HG03558 (cell line): ENCODE data around the gene ABITRAM.
"Not testable (repeated sequence)": the region's sequence is repeated elsewhere in the genome, so short reads cannot be mapped to it uniquely, and the experiment has no call there.

Experiments used
- ATAC-seq: cut with Tn5 transposase; IDR thresholded peaks from one replicate; pipeline ENCODE4 v1.9.1; 2021; ENCODE audit warnings: moderate number of reproducible peaks; ENCODE audit not compliant: unreplicated experiment; ENCODE audit errors: extremely low read depth

Gene ABITRAM

DNA sequence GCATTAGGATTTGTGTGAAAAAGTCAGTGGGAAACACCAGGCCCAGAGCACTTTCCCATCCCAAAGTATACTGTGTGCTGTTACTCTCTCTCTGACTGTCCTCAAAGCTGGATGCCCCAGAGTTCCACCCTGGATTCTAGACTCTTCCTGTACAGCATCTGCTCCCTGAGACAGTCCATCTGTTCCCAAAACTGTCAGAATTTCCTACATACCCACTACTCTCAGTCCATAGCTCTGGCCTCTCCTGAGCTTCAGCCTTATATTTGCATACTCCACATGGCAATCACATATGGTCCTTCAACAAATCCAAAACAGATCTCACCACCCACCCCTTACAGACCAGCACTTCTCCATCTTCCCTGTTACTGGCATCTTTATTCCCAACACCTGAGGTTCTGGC lies 9.7 kb upstream of the ABITRAM start:
- no peak for ATAC-seq

DNA sequence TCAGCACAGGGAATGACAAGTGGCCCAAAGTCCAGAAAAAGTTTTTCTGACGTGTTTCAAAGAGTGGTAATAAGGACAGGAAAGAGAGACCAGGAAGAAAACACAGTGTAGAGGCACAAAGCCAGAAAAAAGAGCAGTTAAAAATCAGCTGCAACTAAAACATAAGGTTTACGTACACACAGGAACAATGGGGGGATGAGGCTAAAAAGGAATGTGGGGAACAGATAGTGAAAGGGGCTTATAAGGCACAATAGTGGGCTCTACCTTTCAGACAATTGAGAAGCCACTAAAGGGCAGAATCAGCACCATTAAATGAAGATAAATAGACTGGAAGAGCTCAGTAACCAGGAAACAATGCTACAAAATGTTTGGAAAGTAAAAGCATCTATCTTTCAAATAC lies 5.8 kb upstream of the ABITRAM start:
- ATAC-seq: no peak

DNA sequence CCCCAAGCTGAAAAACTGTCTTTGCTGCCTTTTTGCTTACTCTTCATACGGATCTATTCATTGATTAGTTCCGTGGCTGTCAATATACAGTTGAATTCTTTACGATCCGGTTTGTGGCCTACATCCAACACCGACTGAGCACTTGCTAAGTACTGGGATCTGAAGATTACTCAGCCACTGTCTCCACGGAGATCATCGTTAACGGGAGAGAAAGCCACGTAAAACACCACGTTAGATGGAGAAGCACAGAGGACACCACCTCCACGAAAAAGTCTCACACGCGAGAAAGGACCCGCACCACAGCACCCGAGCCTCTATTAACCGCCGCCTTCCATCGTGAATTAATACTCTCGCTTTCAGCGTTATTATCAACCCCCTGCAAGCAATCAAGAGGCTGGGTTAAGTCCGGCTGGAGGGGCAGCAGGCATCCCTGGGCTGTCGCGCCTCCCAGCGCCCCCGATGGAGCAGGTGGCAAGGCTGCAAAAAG lies 926 bp upstream of the ABITRAM start:
- no peak for ATAC-seq

DNA sequence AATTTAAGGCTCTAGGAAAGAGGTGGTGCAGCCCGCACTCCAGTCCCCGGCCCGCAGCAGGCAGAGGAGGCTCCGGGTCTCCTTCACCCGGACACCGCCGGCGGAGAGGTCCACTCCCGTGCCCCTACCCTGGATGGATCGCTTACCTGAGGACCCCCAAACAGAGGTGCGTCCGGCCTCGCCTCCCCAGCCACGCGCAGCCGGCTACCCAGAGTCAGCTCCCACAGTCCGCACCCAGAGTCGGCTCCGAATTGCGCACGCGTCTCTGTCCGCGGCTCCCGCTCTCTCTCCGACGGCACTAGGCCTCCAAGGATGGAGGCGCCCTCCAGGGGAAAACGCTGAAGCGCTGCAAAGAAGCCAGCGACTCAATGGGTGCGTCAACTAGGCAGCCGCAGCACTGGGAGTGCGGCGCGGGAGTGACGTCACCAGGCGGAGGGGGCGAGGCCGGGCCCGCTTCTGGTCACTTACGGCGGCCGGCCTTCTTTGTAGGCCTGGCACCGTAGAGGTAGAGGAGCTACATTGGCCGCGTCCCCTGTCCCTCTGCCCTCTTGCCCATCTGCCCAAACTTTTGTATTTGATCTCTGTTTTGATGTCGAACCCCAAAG lies 380 bp upstream of the ABITRAM start, which contains the start of gene ELP1:
Gene ELP1 (minus strand): TSS at position 407 of the 605 bp plus-strand sequence. CDS start 2,978 bp downstream, outside the sequence.
- peak; percentile 74 for ATAC-seq

DNA sequence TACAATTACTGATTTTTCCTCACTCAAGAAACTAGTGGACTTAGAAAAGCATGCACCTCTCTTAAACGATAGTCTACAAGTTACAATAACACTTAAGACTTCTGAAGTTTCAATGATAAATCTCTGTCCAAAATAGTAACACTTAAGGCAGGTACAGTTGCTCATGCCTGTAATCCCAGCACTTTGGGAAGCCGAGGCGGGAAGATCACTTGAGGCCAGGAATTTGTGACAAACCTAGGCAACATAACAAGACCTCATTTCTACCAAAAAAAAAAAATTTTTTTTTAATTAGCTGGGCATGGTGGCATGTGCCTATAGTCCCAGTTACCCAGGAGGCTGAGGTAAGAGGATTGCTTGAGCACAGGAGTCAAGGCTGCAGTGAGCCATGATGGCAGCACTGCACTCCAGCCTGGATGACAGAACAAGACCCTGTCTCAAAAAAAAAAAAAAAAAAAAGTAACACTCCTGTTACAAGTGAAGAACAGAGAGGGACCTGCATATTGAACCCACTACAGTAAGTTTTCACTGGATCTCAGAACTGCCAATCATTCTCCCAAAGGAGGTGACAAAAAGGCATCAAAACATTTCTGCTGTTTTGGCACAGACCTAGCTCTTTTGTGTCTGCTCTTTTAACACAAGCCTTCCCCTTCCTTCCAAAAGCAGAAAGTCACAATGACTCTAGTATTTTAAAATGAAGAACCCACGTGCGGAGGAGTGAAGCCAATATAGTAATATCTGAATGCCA lies 3.5 kb downstream of the ABITRAM start:
- ATAC-seq: no peak

DNA sequence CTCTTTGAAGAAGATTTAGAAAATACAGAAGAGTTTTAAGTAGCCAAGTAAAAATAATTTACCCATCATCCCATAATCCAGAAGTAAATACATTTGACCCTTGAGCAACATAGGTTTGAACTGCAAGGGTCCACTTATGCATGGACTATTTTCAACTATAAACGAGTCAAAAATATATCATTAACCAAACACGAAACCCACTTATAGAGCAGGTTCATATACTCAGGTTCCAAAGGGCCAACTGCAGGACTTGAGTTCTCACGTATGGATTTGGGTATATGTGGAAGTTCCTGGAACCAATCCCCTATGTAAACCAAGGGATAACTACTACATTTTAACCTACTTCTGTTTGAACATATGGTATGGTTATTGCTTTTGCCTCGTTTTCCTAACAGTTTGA lies 5.8 kb downstream of the ABITRAM start:
- no peak for ATAC-seq

DNA sequence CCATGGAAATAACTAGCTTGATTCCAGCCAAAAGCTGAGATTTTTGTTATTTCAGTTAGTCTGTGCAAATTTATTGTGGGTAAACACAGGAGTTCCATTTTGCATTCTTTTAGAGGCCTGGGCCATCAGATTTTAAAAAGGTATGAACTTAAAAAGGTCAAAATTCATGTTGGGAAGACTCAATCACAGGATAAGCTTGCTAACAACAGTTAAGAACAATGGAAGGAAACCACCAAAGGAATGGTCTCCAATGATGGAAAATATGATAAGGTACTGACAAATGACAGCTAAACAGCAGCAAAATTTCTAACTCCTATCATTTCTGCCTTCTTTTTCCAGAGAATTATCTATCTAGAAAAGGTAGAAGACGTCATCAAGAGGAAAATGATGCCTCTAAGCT lies 16.0 kb downstream of the ABITRAM start:
- no peak for ATAC-seq

DNA sequence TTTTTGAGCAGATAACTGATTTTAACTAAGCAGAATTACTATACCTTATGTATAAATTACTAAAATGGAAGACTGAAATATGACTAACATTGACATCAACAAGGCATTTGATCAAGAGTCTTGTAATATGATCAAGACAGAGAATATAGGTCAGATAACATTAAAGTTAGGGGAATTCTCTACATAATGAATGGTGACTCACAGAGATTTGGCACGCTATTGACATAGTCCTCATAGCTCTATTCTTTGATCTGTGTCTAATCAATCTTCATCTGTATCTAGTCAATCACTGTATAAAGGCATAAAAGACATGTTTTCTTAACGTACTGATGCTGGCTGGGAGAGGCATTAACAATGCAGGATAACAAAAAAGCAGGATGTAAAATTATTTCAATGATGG lies 17.4 kb downstream of the ABITRAM start:
- ATAC-seq: no peak

DNA sequence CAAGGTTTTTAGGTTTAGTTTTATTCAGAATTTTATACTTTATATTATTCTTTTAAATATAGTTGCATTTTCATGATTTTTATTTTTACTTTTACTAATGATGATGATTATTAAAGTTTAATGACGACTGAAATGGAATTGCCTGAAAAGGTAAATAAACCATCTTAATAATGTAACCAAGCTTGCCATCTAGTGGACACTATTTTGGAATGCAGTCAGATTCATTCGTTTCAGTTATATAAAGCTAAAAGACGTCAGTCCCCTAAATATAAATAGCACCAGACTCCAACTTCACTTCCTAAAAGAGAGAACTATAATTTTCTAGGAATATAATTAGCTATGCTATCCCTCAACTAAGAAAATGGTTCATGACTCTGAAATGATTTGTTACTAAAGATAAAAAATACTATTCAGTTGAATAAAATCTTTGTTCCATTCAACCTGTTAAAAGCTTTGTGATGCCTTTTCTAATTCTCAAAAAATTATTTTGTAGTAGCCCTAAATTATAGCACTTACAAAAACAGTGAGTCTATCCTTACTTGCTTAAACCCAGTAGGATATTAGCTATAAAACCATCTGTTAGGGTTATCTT lies 19.9 kb downstream of the ABITRAM start:
- ATAC-seq: no peak

DNA sequence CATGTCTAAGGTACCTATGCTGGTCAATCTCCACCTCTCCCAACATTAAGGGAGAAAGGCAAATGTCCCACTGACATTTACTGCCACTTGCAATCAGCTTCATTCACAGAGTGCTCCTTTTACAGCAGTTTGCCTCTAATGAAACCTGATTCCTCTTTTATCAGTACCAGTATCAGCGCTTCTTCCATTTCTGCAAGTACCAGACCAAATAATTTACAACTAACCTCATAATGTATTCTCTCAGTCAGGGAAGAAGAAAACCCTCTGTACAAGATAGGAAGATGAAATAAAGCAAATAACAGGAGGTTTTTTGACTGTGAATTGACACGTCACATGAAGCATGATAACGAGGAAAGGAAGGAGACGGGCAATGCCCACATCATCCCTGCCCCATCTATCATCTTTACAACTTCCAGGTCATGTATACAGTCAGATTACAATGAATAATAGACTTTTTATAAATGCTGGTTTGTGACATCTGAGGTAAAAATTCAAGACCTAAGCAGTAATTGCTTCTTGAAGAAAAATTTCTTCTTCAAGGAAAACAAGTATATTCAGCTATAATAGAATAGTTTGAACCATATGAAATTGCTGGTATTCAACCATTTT lies 21.9 kb downstream of the ABITRAM start:
- no peak for ATAC-seq

DNA sequence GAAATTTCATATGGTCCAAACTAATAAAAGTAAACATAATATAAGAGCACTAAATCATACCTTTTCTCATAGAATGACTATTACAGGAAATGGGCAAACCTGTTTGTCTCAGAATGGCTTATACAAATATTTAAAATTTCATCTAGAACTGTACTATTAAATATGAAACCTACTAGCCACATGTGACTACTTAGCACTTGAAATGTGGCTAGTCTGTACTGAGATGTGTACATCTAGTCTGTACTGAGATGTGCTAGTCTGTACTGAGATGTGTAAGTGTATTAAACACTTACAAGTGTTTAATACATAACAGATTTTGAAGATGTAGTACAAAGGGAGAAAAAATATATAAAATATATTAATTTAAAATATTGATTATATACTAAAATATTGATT lies 22.4 kb downstream of the ABITRAM start:
- ATAC-seq: no peak

DNA sequence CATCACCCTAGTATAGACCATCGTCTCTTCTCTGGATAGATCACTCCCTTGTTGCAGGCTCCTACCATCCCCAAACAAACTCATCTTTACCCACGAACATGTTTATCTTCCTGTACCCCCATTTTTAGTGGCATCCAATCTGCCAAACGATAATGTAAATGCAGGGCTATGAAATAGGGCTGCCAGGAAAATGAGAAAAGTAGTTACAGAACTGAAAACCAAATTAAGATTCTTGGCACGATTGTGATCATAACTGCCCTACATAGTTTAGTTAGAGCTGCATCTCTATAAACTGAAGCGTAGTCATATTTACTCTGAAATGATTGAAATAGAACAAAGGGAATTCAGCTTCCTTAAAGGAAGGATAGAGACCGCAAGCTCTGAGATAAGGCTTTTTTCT lies 26.1 kb downstream of the ABITRAM start:
- ATAC-seq: no peak

DNA sequence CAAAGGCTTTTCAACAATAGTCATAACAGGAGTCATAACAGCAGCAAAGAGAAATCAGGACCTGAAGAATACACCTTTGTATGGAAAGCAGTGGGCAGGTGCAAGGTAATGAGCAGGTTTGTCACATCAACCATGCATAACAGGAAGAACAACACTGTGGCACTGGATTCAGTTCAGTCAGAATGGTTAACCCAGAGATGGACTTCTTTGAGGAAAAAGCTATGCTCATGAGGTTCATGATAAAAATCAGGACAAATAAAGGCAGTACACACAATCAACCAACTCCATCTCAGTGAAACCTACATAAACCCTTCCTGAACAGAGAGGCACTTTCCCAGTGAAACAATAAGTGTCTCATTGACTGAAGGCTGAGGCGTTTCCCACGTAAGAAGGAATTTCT lies 27.0 kb downstream of the ABITRAM start:
- no peak for ATAC-seq

DNA sequence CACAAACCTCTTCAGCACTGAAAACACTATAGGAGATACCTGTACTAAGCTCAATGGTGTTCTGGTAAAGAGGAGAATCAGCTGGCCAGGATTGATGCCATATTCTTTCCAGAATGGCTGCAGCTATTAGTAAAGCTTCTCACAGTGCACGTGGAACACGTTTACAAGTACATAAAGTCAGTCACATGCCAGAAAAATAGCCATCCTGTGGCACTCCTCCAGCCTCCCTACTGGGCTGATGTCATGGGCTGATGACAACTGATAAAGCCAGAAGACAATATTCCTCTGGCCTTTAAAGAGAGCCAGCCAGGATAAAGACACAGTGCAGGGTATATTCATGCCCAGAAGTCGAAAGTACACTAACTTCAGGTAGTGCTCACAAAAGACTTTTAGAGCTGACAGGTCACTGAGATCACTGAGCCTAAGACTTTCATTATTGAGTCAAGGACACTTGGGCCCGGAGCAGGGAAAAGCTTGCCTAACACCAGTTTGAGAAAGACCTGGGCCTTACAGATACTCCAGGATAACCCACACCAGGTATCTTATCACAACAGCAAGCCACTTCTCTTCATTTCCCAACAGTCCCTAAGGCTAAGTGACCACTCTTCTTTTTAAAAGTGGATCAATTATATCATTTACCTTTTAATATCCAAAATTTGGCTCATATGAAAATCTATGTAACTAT lies 29.4 kb downstream of the ABITRAM start:
- no peak for ATAC-seq

DNA sequence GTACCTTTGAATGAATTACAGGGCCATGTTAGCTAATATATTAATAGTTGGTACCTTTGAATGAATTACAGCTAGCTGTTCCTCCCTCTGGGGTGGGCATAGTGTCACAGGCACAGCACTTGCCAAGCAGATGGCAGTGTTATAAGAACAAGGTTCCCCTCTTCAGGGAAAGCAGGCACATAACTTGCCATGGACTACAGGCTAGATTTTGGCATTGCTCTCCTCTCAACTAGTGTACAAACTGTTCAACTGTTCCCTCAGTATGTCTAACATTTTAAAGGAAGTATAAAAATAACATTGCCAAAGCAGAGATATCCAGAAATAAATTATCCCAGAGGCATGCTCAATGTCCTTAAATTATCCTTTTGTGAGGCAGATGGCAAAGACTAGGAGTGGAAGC lies 33.7 kb downstream of the ABITRAM start:
- ATAC-seq: no peak

DNA sequence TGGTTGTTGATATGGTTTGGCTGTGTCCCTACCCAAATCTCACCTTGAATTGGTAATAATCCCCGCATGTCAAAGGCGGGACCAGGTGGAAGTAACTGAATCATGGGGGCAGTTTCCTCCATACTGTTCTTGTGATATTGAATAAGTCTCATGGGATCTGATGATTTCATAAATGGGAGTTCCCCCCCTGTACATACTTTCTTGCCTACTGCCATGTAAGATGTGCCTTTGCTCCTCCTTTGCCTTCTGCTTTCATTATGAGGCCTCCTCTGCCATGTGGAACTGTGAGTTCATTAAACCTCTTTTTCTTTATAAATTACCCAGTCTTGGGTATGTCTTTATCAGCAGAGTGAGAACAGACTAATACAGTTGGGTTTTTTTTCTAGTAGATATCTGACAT lies 37.2 kb downstream of the ABITRAM start:
- ATAC-seq: not testable (repeated sequence)

DNA sequence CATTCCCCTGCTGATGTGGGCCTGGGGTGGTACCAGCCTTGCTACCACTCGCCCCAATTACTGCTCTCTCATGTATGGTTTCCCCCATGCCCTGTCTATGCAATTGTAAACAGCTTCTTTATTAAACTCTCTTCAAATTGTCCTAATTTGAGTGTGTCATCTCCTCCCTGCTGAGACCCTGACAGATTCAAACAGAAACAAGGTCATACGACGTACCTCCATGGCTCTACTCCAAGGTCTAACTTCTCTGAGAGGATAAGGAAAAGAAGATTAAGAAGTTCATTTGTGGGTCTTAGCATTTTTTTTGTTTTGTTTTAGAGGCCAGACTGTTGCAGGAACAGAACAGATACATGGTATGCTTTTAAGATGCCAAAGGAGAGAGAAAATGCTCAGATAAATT lies 38.0 kb downstream of the ABITRAM start:
- ATAC-seq: no peak

DNA sequence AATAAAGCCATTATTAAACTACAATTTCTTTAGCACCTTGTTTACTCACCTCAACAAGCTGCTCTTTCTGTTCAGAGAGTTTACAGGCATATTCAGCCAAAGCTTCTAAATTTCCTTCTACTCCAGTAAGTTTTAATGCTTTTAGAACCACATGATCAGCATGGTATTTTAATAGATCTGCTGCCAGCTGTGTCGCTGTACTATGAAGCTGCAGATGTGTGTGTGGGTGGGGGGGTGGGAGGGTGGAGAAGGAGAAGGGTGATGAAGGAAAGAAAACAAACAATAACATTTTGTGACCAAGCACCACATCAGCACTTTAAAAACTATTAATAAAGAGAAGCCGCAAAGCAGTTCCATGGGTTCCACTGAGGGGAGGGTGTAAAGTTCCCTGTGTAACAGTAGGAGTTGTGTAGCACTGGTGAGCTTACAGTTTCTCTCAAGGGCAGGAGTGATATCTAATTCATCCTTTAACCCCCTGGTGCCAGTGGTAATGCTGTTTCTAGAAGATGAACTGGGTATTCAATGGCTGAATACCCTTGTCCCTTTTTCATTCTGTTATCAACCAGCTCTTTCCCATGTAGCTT lies 38.5 kb downstream of the ABITRAM start:
- ATAC-seq: no peak

DNA sequence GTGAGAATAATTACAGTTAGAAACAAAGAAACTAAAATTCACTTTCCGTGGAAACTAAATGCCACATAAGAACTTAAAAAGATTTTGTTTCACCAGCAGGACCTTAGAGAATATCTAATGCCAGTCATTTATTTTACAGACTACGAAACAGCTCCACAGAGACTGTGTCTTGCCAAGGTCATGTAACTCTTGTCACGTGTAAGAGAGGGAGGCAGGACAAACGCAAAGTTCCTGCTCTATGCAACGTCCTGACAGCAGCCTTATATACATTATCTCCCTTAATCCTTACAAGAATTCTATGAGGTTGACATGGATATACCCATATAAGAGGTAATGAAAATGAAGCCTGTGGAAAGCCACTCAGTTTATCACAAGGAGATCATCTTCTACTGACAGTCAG lies 39.7 kb downstream of the ABITRAM start:
- ATAC-seq: no peak

DNA sequence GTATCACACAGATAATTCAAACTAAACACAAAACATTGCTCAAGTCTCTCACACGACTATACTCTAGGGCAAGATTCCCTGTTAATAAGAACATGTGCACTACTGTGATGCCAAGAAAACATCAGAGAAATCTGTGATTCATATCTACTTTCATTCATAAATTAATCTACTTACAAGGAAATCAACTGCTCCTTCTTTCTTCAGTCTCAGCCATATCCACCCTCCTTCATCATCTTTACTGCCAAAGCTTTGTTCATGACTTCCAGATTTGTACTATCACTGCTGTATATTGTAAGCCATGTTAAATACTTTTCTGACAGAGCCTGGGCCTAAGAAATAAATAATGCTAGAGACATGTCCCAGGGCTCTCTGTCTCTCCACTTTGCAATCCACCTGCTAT lies 44.0 kb downstream of the ABITRAM start:
- no peak for ATAC-seq
